Stimulated activated CD8-positive, alpha-beta memory T cell treated with anti-CD3 and anti-CD28 coated beads, Interleukin-12 subunit alpha, Interleukin-12 subunit beta, amount 100 ng/mL, for 4 hours (primary cell): ENCODE data around the gene UBA7.
"Not testable (repeated sequence)": the region's sequence is repeated elsewhere in the genome, so short reads cannot be mapped to it uniquely, and the experiment has no call there.

ENCODE experiments used
- DNase-seq: peaks from one replicate; pipeline ENCODE4 v3.0.0-alpha.2; 2020; ENCODE audit warnings: low read depth

The UBA7 gene

GRCh38 chr3:49813497-49814174, at the start of gene UBA7:
Gene UBA7 (minus strand): TSS chr3:49813953. CDS start chr3:49813787, 166 bp downstream.
- no peak for DNase-seq

- DNase-seq: no peak
Measured at GRCh38 chr3:49859576-49860305, 46.0 kb upstream of the UBA7 start.

DNA sequence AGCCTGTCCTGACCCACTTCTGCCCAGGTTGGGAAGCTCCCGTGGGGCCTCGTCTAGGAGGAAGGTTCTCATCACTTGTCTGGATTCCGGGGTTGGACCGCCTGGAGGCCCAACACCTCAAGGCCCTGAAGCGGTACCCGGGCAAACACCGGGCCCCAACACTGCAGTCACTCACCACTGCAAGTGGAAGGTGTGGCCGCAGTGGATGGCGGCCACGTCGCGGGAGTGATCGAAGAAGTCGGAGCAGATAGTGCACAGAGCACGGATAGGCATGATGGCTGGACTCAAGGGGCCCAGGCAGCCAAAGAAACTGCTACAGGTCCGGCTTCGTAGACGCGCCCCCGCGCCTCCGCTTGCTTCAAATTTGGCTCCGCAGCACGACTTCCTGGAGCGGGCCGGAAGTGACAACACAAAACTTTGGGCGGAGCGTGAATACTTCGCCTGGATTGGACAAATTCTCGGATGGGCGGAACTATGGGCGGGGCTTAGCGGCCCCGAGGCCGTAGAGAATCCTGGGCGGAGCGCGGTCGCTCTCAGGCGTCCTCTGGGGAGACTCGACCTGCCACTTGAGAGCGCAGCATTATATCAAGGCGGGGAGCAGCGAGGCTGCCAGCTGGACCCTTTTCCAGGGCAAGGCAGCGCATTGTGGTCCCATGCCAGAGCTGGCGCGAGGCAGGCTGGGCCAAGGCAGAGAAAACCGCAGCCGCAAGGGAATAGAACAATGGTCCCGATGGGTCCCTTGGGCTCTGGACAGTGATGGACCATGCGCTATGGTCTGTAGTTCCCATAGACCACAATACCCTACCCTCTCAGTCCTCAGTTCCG, 42.6 kb upstream of the UBA7 start, which contains the start of gene TRAIP:
TSS of gene TRAIP (minus strand) at position 384 of the 825 bp plus-strand sequence. CDS start at position 273, 111 bp downstream.
- DNase-seq: peak; percentile 87

GRCh38 chr3:49855662-49856061, 41.9 kb upstream of the UBA7 start:
- DNase-seq: no peak

- DNase-seq: no peak
Measured at GRCh38 chr3:49845694-49846093, 31.9 kb upstream of the UBA7 start.

DNA sequence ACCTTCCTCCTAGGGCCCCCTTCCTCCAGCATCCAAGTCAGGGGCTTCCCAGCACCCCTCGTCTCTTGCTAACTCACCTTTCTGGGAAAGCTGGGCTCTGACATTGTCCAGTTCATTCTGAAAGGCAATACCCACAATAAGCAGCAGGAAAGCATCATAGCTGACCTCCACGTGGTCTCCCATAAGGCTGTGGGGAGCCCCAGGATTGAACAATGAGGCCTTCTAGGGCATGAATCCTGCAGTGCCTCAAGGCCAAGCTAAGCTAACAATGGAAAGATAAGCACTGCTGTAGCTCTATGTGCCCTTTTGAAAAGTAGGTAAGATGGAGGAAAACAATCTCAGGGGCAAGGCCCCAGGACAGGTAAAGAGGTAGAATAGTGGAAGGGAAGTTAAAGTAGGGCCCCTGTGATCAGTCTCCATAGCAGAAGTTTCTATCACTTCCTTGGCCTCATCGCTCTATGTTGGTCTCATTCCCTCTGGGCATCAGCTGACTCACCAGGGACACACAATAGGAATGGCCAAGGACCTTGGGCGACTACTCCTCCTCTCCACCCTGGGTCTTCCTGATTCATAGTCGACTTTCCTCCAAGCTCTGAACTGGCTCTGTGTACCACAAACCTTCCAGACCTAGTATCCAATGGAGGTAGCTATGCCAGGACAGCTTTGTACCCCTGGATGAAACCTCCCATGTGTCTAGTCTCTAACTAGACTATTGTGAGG, 30.9 kb upstream of the UBA7 start:
- no peak for DNase-seq

- DNase-seq: no peak
Measured at GRCh38 chr3:49842843-49843517, 29.2 kb upstream of the UBA7 start.

DNA sequence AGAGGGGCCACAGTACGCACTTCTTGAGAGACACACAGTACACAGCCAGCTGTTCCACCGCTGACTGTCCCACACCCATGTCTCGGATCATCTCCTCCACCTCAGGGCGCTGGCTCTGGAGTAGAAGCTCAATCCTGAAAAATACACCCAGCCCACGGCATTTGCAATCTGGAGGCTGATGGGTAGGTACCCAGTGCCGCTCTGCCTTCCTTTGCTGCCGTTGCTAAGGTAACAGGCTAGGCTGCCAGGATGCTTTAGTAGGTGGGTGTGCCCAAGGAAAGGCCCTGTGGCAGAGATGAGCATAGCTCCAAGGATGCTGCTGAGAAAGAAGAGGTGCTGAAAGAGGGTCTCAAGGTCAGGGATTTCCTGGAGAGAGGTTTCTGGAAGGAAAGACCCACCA, 28.1 kb upstream of the UBA7 start:
- DNase-seq: no peak

- no peak for DNase-seq
Measured at GRCh38 chr3:49841126-49841696, 27.5 kb upstream of the UBA7 start.

GRCh38 chr3:49840388-49840787, 26.6 kb upstream of the UBA7 start:
- no peak for DNase-seq

DNA sequence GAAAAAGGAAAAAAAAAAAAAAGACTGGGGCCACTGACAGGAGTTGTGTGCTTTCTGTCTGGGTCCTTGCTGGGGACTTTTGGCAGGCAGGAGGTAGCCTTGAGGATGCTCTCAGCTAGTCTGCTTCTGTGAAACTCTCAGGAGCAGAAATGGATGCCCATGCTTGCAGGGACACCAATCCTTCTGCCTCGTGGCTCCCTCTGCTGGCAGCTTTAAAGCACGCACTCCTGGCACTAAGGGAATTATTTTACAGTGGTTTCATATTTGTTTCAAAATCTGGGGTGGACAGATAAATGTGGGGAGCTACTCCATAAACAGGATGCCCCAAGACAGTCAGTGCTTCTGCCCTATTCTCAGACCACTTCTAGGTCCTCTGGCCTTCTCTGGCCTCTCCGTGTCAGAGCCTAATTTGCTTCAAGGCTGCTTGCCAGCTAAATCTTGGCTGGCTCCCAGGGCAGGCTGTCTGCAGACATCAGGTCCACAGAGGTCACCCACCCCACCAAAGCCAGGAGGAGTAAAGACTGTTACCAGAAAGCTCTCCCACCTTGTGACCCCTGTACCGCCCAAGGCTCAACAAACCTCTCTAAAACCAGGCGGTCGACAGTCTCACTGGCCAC, 25.5 kb upstream of the UBA7 start:
- peak; percentile 53 for DNase-seq

- DNase-seq: no peak
Measured at GRCh38 chr3:49831341-49831740, 17.6 kb upstream of the UBA7 start.

DNA sequence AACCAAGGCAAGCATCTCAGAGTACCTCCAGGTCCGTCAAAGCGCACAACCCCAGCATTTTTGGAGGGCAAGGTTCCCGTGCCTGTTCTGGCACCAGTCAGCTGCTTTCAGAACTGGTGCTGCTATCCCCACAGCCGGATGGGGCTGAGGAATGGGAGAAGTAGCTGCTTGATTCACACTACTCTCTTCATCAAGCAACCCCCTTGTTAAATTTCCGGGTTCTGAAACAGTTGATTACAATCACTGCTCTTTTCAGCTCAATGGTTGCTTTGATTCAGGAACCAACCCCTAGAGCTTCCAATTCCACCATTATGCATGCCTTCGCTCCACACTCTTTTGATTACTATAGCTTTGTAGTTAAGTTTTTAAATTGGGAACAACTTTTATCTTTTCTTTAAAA, 12.3 kb upstream of the UBA7 start:
- DNase-seq: no peak

DNA sequence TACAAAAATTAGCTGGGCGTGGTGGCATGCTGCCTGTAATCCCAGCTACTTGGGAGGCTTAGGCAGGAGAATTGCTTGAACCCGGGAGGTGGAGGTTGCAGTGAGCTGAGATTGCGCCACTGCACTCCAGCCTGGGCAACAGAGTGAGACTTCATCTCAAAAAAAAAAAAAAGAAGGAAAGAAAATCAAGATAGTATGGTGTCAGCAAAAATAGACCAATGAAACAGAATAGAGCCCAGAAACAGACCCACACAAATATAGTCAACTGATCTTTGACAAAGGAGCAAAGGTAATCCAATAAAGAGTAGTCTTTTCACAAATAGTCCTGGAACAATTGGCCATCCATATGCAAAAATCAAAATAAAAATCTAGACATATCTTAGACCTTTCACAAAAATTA, 9.4 kb upstream of the UBA7 start:
- not testable (repeated sequence) for DNase-seq

DNA sequence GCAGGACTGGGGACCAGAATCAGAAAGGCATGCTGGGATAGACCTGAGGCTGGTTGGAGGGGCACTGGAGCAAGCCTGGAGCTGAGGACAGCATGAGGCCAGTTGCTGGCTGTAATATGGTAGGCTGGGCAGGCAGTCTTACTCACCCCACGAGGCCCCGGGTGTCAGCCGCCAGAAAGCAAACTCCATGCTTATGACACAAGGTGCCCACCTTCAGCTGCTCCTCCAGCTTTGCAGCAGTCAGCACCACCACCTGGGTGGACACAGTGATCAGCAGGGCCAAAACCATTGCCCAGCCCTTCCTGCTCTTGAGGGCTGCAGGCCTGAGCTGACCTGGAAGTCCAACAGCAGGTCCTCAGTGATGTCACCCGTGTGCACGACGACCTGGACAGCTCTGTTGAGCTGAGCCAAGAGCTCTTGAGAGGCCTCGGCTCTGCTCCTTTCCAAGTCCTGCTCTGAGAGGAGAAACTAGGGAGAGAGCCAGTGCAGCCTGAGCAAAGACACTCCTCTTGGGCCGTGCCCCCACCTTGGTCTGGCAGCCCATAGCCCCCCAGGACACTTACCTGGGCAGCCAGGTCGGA, 747 bp downstream of the UBA7 start:
- DNase-seq: no peak

- no peak for DNase-seq
Measured at GRCh38 chr3:49807431-49808114, 6.2 kb downstream of the UBA7 start.

- DNase-seq: no peak
Measured at GRCh38 chr3:49806850-49807249, 6.9 kb downstream of the UBA7 start.

DNA sequence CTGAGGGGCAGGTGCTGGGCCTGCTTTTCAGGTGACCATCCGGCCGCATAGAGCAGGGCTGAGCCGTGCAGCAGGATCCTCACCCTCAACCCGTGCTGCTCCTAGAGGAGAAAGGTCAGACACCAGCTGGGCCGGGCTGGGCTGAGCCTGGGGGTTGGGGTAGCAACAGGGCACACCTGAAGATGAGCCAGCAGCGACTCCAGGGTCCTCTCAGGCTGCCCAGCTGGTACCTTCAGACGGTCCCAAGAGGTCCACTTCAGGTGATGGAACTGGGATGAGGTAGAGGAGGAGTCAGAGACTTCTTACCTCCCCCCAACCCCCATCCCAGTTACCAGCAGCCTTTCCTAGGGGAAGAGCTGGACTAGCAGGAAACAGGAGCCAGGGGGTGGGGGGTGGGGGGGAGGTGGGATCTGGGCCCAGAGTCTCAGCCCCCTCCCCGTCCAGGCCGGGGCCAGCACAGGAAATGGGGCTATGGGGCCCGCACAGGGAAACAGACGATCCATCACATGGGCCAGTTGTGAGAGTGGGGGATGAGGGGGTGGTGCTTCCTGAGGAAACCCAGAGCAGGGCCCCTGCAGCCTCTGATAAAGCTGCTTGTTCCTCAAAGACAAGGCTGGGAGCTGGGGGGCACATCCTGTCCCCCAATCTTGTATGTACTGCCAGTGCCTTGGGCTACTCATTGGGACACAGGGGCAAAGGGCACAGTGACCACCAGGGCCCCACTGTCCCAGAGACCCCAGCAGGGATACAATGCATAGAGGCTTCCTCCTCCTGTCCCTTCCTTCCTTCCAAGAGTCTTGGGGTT, 7.7 kb downstream of the UBA7 start:
- DNase-seq: no peak

DNA sequence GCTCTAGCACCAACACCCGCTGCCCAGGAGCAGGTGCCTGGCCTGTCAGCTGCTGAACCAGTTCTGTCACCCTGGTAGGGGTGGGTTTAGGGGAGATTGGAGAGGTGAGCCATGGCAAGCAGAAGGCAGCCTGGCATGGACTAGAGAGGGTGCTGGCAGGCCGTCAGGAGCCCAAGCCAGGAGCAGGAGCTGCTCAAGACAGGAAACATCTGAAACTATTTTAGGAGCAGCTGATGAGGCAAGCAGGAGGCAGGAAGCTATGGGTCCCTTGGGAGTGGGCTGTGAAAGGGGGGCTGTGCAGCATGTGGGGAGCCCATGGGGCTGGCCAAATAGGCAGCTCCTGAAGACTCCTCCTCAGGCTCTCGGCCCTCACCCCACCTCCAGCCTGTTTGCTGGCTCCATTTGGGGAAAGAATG, 8.4 kb downstream of the UBA7 start:
- no peak for DNase-seq
